Measurements from ENCODE around the gene RGP1. TPM values are rescaled to one million over a fixed set of nuclear protein-coding genes. Genes with fewer than 3 reads are reported as not detected.
A peak's percentile ranks its signal among the peaks of the same experiment; 100 is the strongest.

The RGP1 gene
- total RNA-seq, 1 donor from 2014 or later = 34.9 TPM

GRCh38 chr9:35757892-35758275, 8.8 kb downstream of the RGP1 start:
- H3K4me1 Mint-ChIP-seq = peaks cover 36% of the 10 kb centered on the region
- DNase-seq (ENCODE audit: low read depth, low spot score) = no peak
- no peak for TF ChIP-seq CTCF (conservative IDR thresholded peaks at IDR 0.05)
- peaks cover 7% of the 10 kb centered on the region for H3K36me3 Mint-ChIP-seq (ENCODE audit: low read depth)
- peak overlapping the region; percentile 95 for H3K4me3 Mint-ChIP-seq
- H3K27me3 Mint-ChIP-seq (ENCODE audit: low read depth) = no peaks in the 10 kb centered on the region
- no peaks in the 10 kb centered on the region for H3K9me3 Mint-ChIP-seq
- no peak overlapping the region for H3K27ac Mint-ChIP-seq (ENCODE audit: unreplicated experiment)

- peak overlapping the region; percentile 41 for H3K4me3 Mint-ChIP-seq
Measured at GRCh38 chr9:35758475-35759050, 9.5 kb downstream of the RGP1 start.

DNA sequence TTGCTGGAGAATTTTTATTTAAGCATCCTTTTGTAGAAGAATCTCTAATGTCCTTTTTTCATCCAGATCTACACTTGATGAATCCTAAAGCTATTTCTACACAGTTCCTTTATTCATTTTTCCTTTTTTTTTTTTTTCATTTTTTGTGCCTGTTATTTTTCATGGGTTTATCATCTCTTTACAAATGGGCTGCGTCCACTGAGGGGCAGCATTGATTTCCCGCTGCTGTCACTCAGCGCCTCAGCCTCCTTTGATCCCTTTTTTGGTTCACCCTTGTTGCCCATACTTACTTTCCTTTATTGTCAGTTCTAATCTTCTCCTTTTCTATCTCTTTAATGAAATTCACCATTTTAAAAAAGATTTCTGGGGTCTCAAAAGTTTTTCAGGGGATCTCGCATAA, 10.7 kb downstream of the RGP1 start:
- peaks cover 3% of the 10 kb centered on the region for H3K36me3 Mint-ChIP-seq (ENCODE audit: low read depth)
- H3K27ac Mint-ChIP-seq (ENCODE audit: unreplicated experiment) = no peak overlapping the region
- peaks cover 36% of the 10 kb centered on the region for H3K4me1 Mint-ChIP-seq
- no peaks in the 10 kb centered on the region for H3K9me3 Mint-ChIP-seq
- H3K4me3 Mint-ChIP-seq = peak overlapping the region; percentile 45
- no peak for TF ChIP-seq CTCF (conservative IDR thresholded peaks at IDR 0.05)
- H3K27me3 Mint-ChIP-seq (ENCODE audit: low read depth) = no peaks in the 10 kb centered on the region
- no peak for DNase-seq (ENCODE audit: low read depth, low spot score)

More at GRCh38 chr9:35758475-35759050, 9.5 kb downstream of the RGP1 start:
- H3K9me3 Mint-ChIP-seq = no peaks in the 10 kb centered on the region
- H3K27me3 Mint-ChIP-seq (ENCODE audit: low read depth) = no peaks in the 10 kb centered on the region
- H3K4me1 Mint-ChIP-seq = peaks cover 36% of the 10 kb centered on the region
- no peak for TF ChIP-seq CTCF (conservative IDR thresholded peaks at IDR 0.05)
- H3K36me3 Mint-ChIP-seq (ENCODE audit: low read depth) = peaks cover 3% of the 10 kb centered on the region
- DNase-seq (ENCODE audit: low read depth, low spot score) = no peak
- H3K27ac Mint-ChIP-seq (ENCODE audit: unreplicated experiment) = no peak overlapping the region

DNA sequence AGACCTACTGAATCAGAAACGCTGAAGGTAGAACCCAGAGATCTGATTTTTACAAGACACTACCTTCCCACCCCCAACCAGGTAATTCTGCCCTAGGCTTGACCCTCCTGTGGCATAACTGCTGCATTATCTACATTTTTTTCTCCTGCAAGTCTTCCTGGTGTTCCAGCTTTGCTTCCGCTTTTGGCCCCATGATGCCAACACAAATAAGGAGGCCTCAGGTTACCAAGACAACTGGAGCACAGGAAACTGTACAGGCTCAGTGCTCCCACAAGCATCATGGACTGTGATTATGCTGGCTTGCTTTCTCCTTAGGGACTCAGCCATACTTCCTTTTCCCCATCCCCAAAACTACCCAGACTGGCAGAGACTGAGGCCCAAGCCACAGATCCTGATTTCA, 11.6 kb downstream of the RGP1 start:
- no peak for DNase-seq (ENCODE audit: low read depth, low spot score)
- no peaks in the 10 kb centered on the region for H3K27me3 Mint-ChIP-seq (ENCODE audit: low read depth)
- peak overlapping the region; percentile 9 for H3K4me3 Mint-ChIP-seq
- H3K27ac Mint-ChIP-seq (ENCODE audit: unreplicated experiment) = no peak overlapping the region
- H3K9me3 Mint-ChIP-seq = no peaks in the 10 kb centered on the region
- TF ChIP-seq CTCF (conservative IDR thresholded peaks at IDR 0.05) = no peak
- peaks cover 3% of the 10 kb centered on the region for H3K36me3 Mint-ChIP-seq (ENCODE audit: low read depth)
- H3K4me1 Mint-ChIP-seq = peaks cover 36% of the 10 kb centered on the region

- peaks cover 22% of the 10 kb centered on the region for H3K4me1 Mint-ChIP-seq
- H3K27me3 Mint-ChIP-seq (ENCODE audit: low read depth) = no peaks in the 10 kb centered on the region
- no peaks in the 10 kb centered on the region for H3K9me3 Mint-ChIP-seq
- DNase-seq (ENCODE audit: low read depth, low spot score) = no peak
- no peak for TF ChIP-seq CTCF (conservative IDR thresholded peaks at IDR 0.05)
- no peak overlapping the region for H3K4me3 Mint-ChIP-seq
- no peak overlapping the region for H3K27ac Mint-ChIP-seq (ENCODE audit: unreplicated experiment)
- no peaks in the 10 kb centered on the region for H3K36me3 Mint-ChIP-seq (ENCODE audit: low read depth)
Measured at GRCh38 chr9:35763181-35763580, 14.1 kb downstream of the RGP1 start.
